H9 (cell line): ENCODE data around the gene ZNF584. TPM values are rescaled to one million over a fixed set of nuclear protein-coding genes. Genes with fewer than 3 reads are reported as not detected.

Source experiments
- DNase-seq: peaks from one replicate; pipeline ENCODE4 v3.0.0-alpha.2; 2017
- H2AFZ ChIP-seq: one replicate; pipeline ENCODE4 v1.6.1; 2013; ENCODE audit warnings: mild to moderate bottlenecking, low read length, control low read depth, moderate library complexity
- H2AK5ac ChIP-seq: 2 replicates; pipeline ENCODE4 v1.6.1; 2013; ENCODE audit warnings: low read length, control low read depth, mixed read lengths; ENCODE audit not compliant: insufficient read length
- H2BK120ac ChIP-seq: one replicate; pipeline ENCODE4 v1.6.1; 2013; ENCODE audit warnings: low read depth, mild to moderate bottlenecking, low read length, control low read depth, inconsistent platforms; ENCODE audit not compliant: poor library complexity, severe bottlenecking
- H2BK12ac ChIP-seq: 2 replicates; pipeline ENCODE4 v1.6.1; 2013; ENCODE audit warnings: low read length, control low read depth, mixed read lengths, low read depth; ENCODE audit not compliant: insufficient read length
- H2BK15ac ChIP-seq: 2 replicates; pipeline ENCODE4 v1.6.1; 2013; ENCODE audit warnings: low read depth, low read length, control low read depth
- H2BK20ac ChIP-seq: one replicate; pipeline ENCODE4 v1.6.1; 2013; ENCODE audit warnings: low read depth, mild to moderate bottlenecking, low read length, control low read depth, inconsistent platforms; ENCODE audit not compliant: poor library complexity, severe bottlenecking
- H2BK5ac ChIP-seq: 2 replicates; pipeline ENCODE4 v1.6.1; 2013; ENCODE audit warnings: low read length, control low read depth, mixed read lengths; ENCODE audit not compliant: insufficient read length
- H3K14ac ChIP-seq: 2 replicates; pipeline ENCODE4 v1.6.1; 2013; ENCODE audit warnings: low read length, control low read depth; ENCODE audit not compliant: insufficient read depth
- H3K18ac ChIP-seq: 2 replicates; pipeline ENCODE4 v1.6.1; 2013; ENCODE audit warnings: low read depth, mild to moderate bottlenecking, mixed read lengths, low read length, control low read depth; ENCODE audit not compliant: insufficient read length
- H3K23ac ChIP-seq: 2 replicates; pipeline ENCODE4 v1.6.1; 2013; ENCODE audit warnings: low read length, control low read depth, mixed read lengths, low read depth; ENCODE audit not compliant: insufficient read length
- H3K23me2 ChIP-seq: 2 replicates; pipeline ENCODE4 v1.6.1; 2013; ENCODE audit warnings: low read depth, mild to moderate bottlenecking, mixed read lengths, low read length, control low read depth; ENCODE audit not compliant: insufficient read length, poor library complexity, severe bottlenecking
- H3K27ac ChIP-seq: 2 replicates; pipeline ENCODE4 v1.5.1; 2013; ENCODE audit warnings: low read length, control low read depth, mixed read lengths, low read depth; ENCODE audit not compliant: insufficient read length
- H3K27me3 ChIP-seq: 2 replicates; pipeline ENCODE4 v1.6.1; 2013; ENCODE audit warnings: low read length, control low read depth, inconsistent platforms; ENCODE audit not compliant: insufficient read depth
- H3K4ac ChIP-seq: 2 replicates; pipeline ENCODE4 v1.6.1; 2013; ENCODE audit warnings: low read depth, mild to moderate bottlenecking, control low read depth, inconsistent platforms, low read length, moderate library complexity
- H3K4me1 ChIP-seq: 2 replicates; pipeline ENCODE4 v1.6.1; 2013; ENCODE audit warnings: low read length, control low read depth, inconsistent platforms; ENCODE audit not compliant: insufficient read depth
- H3K4me2 ChIP-seq: 2 replicates; pipeline ENCODE4 v1.6.1; 2013; ENCODE audit warnings: low read length, control low read depth, mixed read lengths; ENCODE audit not compliant: insufficient read length, insufficient read depth
- H3K56ac ChIP-seq: 2 replicates; pipeline ENCODE4 v1.6.1; 2013; ENCODE audit warnings: low read depth, mild to moderate bottlenecking, mixed read lengths, low read length, control low read depth; ENCODE audit not compliant: insufficient read length
- H3K79me1 ChIP-seq: 2 replicates; pipeline ENCODE4 v1.6.1; 2013; ENCODE audit warnings: low read depth, mild to moderate bottlenecking, moderate library complexity, low read length, control low read depth, inconsistent platforms; ENCODE audit not compliant: insufficient read depth, poor library complexity, severe bottlenecking
- H3K79me2 ChIP-seq: 2 replicates; pipeline ENCODE4 v1.6.1; 2013; ENCODE audit warnings: low read length, control low read depth, inconsistent platforms; ENCODE audit not compliant: insufficient read depth
- H3K9ac ChIP-seq: 2 replicates; pipeline ENCODE4 v1.6.1; 2013; ENCODE audit warnings: low read length, control low read depth, mixed read lengths; ENCODE audit not compliant: insufficient read length; ENCODE audit errors: extremely low read depth
- H3K9me3 ChIP-seq: one replicate; pipeline ENCODE4 v1.6.1; 2013; ENCODE audit warnings: low read depth, low read length, inconsistent platforms; ENCODE audit not compliant: control insufficient read depth
- H3T11ph ChIP-seq: one replicate; pipeline ENCODE4 v1.6.1; 2013; ENCODE audit warnings: mild to moderate bottlenecking, low read length, control low read depth, inconsistent platforms
- H4K20me1 ChIP-seq: one replicate; pipeline ENCODE4 v1.6.1; 2013; ENCODE audit not compliant: control insufficient read depth, insufficient read length, insufficient read depth
- H4K5ac ChIP-seq: 2 replicates; pipeline ENCODE4 v1.6.1; 2013; ENCODE audit warnings: low read depth, mild to moderate bottlenecking, mixed read lengths, low read length, control low read depth; ENCODE audit not compliant: insufficient read length
- H4K8ac ChIP-seq: replicated peaks from 2 replicates; pipeline ENCODE4 v1.6.1; 2013; ENCODE audit warnings: low read length, control low read depth, mixed read lengths, low read depth; ENCODE audit not compliant: insufficient read length
- H4K91ac ChIP-seq: 2 replicates; pipeline ENCODE4 v1.6.1; 2013; ENCODE audit warnings: low read depth, mild to moderate bottlenecking, moderate library complexity, mixed read lengths, low read length, control low read depth; ENCODE audit not compliant: insufficient read length
- H3K27ac Mint-ChIP-seq, 3 experiments: 2 replicates in 2 of 3; 3 replicates in 1 of 3; pipeline ENCODE4 v1.8.0; 2020 to 2021; ENCODE audit warnings: mixed read lengths in 3 of 3, mild to moderate bottlenecking in 1 of 3, moderate library complexity in 1 of 3
- H3K27me3 Mint-ChIP-seq: 2 replicates; pipeline ENCODE4 v1.8.0; 2021; ENCODE audit warnings: low read depth, mild to moderate bottlenecking, moderate library complexity, mixed read lengths
- H3K36me3 Mint-ChIP-seq, 3 experiments: 2 replicates in 2 of 3; 3 replicates in 1 of 3; pipeline ENCODE4 v1.8.0; 2020 to 2021; ENCODE audit warnings: low read depth in 3 of 3, mixed read lengths in 3 of 3; ENCODE audit not compliant: insufficient read depth in 1 of 3
- H3K4me1 Mint-ChIP-seq, 2 experiments: 2 replicates each; pipeline ENCODE4 v1.8.0; 2020; ENCODE audit warnings: mixed read lengths in 2 of 2
- H3K4me3 Mint-ChIP-seq, 2 experiments: 2 replicates in 1 of 2; 3 replicates in 1 of 2; pipeline ENCODE4 v1.8.0; 2020 to 2021; ENCODE audit warnings: mild to moderate bottlenecking in 2 of 2, mixed read lengths in 2 of 2, moderate library complexity in 1 of 2
- H3K9me3 Mint-ChIP-seq, 2 experiments: 2 replicates in 1 of 2; 3 replicates in 1 of 2; pipeline ENCODE4 v1.8.0; 2020; ENCODE audit warnings: mild to moderate bottlenecking in 2 of 2, mixed read lengths in 2 of 2, moderate library complexity in 1 of 2
- CTCF ChIP-seq: fragments of 200-600 bp; sonication (generic); conservative IDR thresholded peaks from 3 replicates; pipeline ENCODE4 v1.8.0; 2021; ENCODE audit warnings: antibody characterized with exemption, mild to moderate bottlenecking
- WGBS: extraction: QIAGEN DNeasy Blood & Tissue Kit; methylation state at CpG from one replicate; pipeline ENCODE4 v1.1.7; 2013; ENCODE audit warnings: missing lambda C conversion rate, low lambda C conversion rate, mixed read lengths; ENCODE audit not compliant: insufficient read length; ENCODE audit errors: extremely low coverage; 5-methylcytosine and 5-hydroxymethylcytosine counted together
- total RNA-seq: library from RNA; stranded (reverse); gene quantifications from 2 replicates; pipeline ENCODE4 v1.2.1, GENCODE V29; 2021

ZNF584 gene
- total RNA-seq, 1 experiment from 2014 or later = 7.4 TPM

DNA sequence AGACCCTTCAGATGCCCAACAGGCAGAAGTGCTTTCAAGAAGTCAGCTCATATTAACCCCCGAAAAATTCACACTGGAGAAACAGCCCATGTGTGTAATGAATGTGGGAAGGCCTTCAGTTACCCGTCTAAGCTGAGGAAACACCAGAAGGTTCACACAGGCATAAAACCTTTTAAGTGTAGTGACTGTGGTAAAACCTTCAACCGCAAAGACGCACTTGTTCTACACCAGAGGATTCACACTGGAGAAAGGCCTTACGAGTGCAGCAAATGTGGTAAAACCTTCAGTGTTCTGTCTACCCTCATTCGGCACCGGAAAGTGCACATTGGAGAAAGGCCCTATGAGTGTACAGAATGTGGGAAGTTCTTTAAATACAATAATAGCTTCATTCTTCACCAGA, 8.6 kb downstream of the ZNF584 start:
- H3K79me2 ChIP-seq = no peaks in the 10 kb centered on the region
- H3K18ac ChIP-seq = no peak overlapping the region
- DNase-seq = no peak
- no peak overlapping the region for H2AFZ ChIP-seq
- H3K4me1 Mint-ChIP-seq = no peaks in the 10 kb centered on the region
- no peak overlapping the region for H2BK5ac ChIP-seq
- H3K56ac ChIP-seq = no peak overlapping the region
- no peaks in the 10 kb centered on the region for H3K27me3 ChIP-seq
- no peak overlapping the region for H3K9ac ChIP-seq
- no peaks in the 10 kb centered on the region for H3K9me3 ChIP-seq
- H3K36me3 Mint-ChIP-seq = peaks cover 16 to 20% (median 17%) of the 10 kb centered on the region in 3 experiments
- no peaks in the 10 kb centered on the region for H4K20me1 ChIP-seq
- no peak overlapping the region for H2BK15ac ChIP-seq
- no peak overlapping the region for H3K23ac ChIP-seq
- no peak overlapping the region for H3K4ac ChIP-seq
- no peak overlapping the region for H2AK5ac ChIP-seq
- H3T11ph ChIP-seq = no peak overlapping the region
- H2BK120ac ChIP-seq = no peak overlapping the region
- no CpG with 5 or more reads among the region's 7 CpGs for WGBS
- TF ChIP-seq CTCF = no peak
- H4K5ac ChIP-seq = no peak overlapping the region
- H3K9me3 Mint-ChIP-seq = peaks cover 0 to 8% of the 10 kb centered on the region in 2 experiments; a peak in 3 of 5 replicates
- H3K4me2 ChIP-seq = no peak overlapping the region
- no peak overlapping the region for H4K8ac ChIP-seq
- H3K27me3 Mint-ChIP-seq = no peaks in the 10 kb centered on the region
- no peaks in the 10 kb centered on the region for H3K23me2 ChIP-seq
- H3K27ac Mint-ChIP-seq = no peak overlapping the region
- no peak overlapping the region for H2BK12ac ChIP-seq
- no peak overlapping the region for H3K4me3 Mint-ChIP-seq
- no peak overlapping the region for H3K14ac ChIP-seq
- H3K4me1 ChIP-seq = no peaks in the 10 kb centered on the region
- H3K79me1 ChIP-seq = no peaks in the 10 kb centered on the region
- H4K91ac ChIP-seq = no peak overlapping the region
- H2BK20ac ChIP-seq = no peak overlapping the region
- no peak overlapping the region for H3K27ac ChIP-seq
